Measurements from ENCODE around the gene HDAC11. TPM values are rescaled to one million over a fixed set of nuclear protein-coding genes. Genes with fewer than 3 reads are reported as not detected.

HDAC11 gene
- total RNA-seq, 2 donors from 2014 or later, result 19.4 to 26.9 TPM

GRCh38 chr3:13466781-13467180 lies 13.3 kb upstream of the HDAC11 start:
- H3K9me3 ChIP-seq, result no peaks in the 10 kb centered on the region
- H3K36me3 ChIP-seq, result no peaks in the 10 kb centered on the region
- H3K4me1 ChIP-seq (replicated peaks), result no peaks in the 10 kb centered on the region
- H3K27me3 ChIP-seq (replicated peaks; ENCODE audit: insufficient read depth), result no peaks in the 10 kb centered on the region
- DNase-seq (ENCODE audit: low spot score), result no peak
- no peak overlapping the region for H3K27ac ChIP-seq
- WGBS, result 47% methylated on average over 4 of the region's 4 CpGs
- H3K4me3 ChIP-seq, result no peak overlapping the region
- intact Hi-C loops (cut with DNase I), result no loop called here
- TF ChIP-seq POLR2AphosphoS5 (IDR thresholded peaks at IDR 0.05) (no peak), CTCF (IDR thresholded peaks at IDR 0.05) (no peak), POLR2A (IDR thresholded peaks at IDR 0.05) (no peak)

- intact Hi-C loops (cut with DNase I), result no loop called here
- DNase-seq (ENCODE audit: low spot score), result no peak
- Histone ChIP-seq H3K4me3 (no peak overlapping the region), H3K27me3 (replicated peaks; ENCODE audit: insufficient read depth) (no peaks in the 10 kb centered on the region), H3K9me3 (no peaks in the 10 kb centered on the region), H3K36me3 (no peaks in the 10 kb centered on the region), H3K27ac (no peak overlapping the region), H3K4me1 (replicated peaks) (no peaks in the 10 kb centered on the region)
- TF ChIP-seq CTCF (IDR thresholded peaks at IDR 0.05), result no peak
- TF ChIP-seq POLR2A (IDR thresholded peaks at IDR 0.05), result no peak
- no peak for TF ChIP-seq POLR2AphosphoS5 (IDR thresholded peaks at IDR 0.05)
- 76% methylated on average over 13 of the region's 13 CpGs for WGBS
These were observed 9.1 kb upstream of the HDAC11 start for GRCh38 chr3:13470894-13471574.

- 88% methylated on average over 4 of the region's 4 CpGs for WGBS
- Histone ChIP-seq H3K27ac (no peak overlapping the region), H3K4me1 (replicated peaks) (no peaks in the 10 kb centered on the region), H3K36me3 (no peaks in the 10 kb centered on the region), H3K4me3 (no peak overlapping the region), H3K9me3 (no peaks in the 10 kb centered on the region), H3K27me3 (replicated peaks; ENCODE audit: insufficient read depth) (no peaks in the 10 kb centered on the region)
- TF ChIP-seq POLR2A (IDR thresholded peaks at IDR 0.05) (no peak), POLR2AphosphoS5 (IDR thresholded peaks at IDR 0.05) (no peak), CTCF (IDR thresholded peaks at IDR 0.05) (no peak)
- DNase-seq (ENCODE audit: low spot score), result no peak
- intact Hi-C loops (cut with DNase I), result no loop called here
These were observed 7.8 kb upstream of the HDAC11 start for GRCh38 chr3:13472286-13472685.

- Histone ChIP-seq H3K9me3 (no peaks in the 10 kb centered on the region), H3K27me3 (replicated peaks; ENCODE audit: insufficient read depth) (no peaks in the 10 kb centered on the region), H3K36me3 (no peaks in the 10 kb centered on the region), H3K4me3 (no peak overlapping the region), H3K4me1 (replicated peaks) (no peaks in the 10 kb centered on the region), H3K27ac (no peak overlapping the region)
- TF ChIP-seq POLR2A (IDR thresholded peaks at IDR 0.05), result no peak
- no peak for TF ChIP-seq CTCF (IDR thresholded peaks at IDR 0.05)
- TF ChIP-seq POLR2AphosphoS5 (IDR thresholded peaks at IDR 0.05), result no peak
- 89% methylated on average over 3 of the region's 3 CpGs for WGBS
- no peak for DNase-seq (ENCODE audit: low spot score)
- intact Hi-C loops (cut with DNase I), result no loop called here
These were observed 7.1 kb upstream of the HDAC11 start for GRCh38 chr3:13473020-13473419.

GRCh38 chr3:13474021-13474420 lies 6.1 kb upstream of the HDAC11 start:
- intact Hi-C loops (cut with DNase I), result no loop called here
- Histone ChIP-seq H3K27me3 (replicated peaks; ENCODE audit: insufficient read depth) (no peaks in the 10 kb centered on the region), H3K36me3 (no peaks in the 10 kb centered on the region), H3K27ac (no peak overlapping the region), H3K4me3 (no peak overlapping the region), H3K9me3 (no peaks in the 10 kb centered on the region), H3K4me1 (replicated peaks) (no peaks in the 10 kb centered on the region)
- DNase-seq (ENCODE audit: low spot score), result no peak
- WGBS, result 39% methylated on average over 12 of the region's 12 CpGs
- TF ChIP-seq CTCF (IDR thresholded peaks at IDR 0.05) (no peak), POLR2AphosphoS5 (IDR thresholded peaks at IDR 0.05) (no peak), POLR2A (IDR thresholded peaks at IDR 0.05) (no peak)

All from prostate gland (tissue), 2 donors.